Esophagus muscularis mucosa (tissue), 4 donors: ENCODE data around the gene SLC15A1. TPM values are rescaled to one million over a fixed set of nuclear protein-coding genes. Genes with fewer than 3 reads are reported as not detected.

ENCODE experiments used
- DNase-seq: peaks from one replicate; pipeline ENCODE4 v3.0.0-alpha.2; 2017; ENCODE audit errors: extremely low spot score
- H3K27ac ChIP-seq, 4 donors: fragments of 200-600 bp; sonication (generic); replicated peaks in 1 of 4; 1 replicate in 3 of 4; 2 replicates in 1 of 4; pipeline ENCODE4 v1.5.1; 2016 to 2019; ENCODE audit warnings: mild to moderate bottlenecking in 1 of 4
- H3K27me3 ChIP-seq, 4 donors: fragments of 200-600 bp; sonication (generic); one replicate each; pipeline versions ENCODE4 v1.5.1 to v1.6.0; 2016 to 2019
- H3K36me3 ChIP-seq, 4 donors: fragments of 200-600 bp; sonication (generic); one replicate each; pipeline ENCODE4 v1.5.1; 2016 to 2019
- H3K4me1 ChIP-seq, 4 donors: fragments of 200-600 bp; sonication (generic); one replicate each; pipeline ENCODE4 v1.5.1; 2016 to 2019
- H3K4me3 ChIP-seq, 4 donors: fragments of 200-600 bp; sonication (generic); 1 replicate in 2 of 4; 2 replicates in 2 of 4; pipeline ENCODE4 v1.5.1; 2016 to 2019; ENCODE audit warnings: mild to moderate bottlenecking in 4 of 4, moderate library complexity in 1 of 4
- H3K9me3 ChIP-seq, 4 donors: fragments of 200-600 bp; sonication (generic); 1 replicate in 3 of 4; 2 replicates in 1 of 4; pipeline ENCODE4 v1.5.1; 2016 to 2019
- EP300 ChIP-seq: sonication (generic); formaldehyde crosslinking; IDR thresholded peaks from one replicate; pipeline ENCODE4 v1.6.1; 2017; ENCODE audit warnings: antibody characterized with exemption
- POLR2A ChIP-seq: fragments of 450-650 bp; IDR thresholded peaks from one replicate; pipeline ENCODE4 v1.6.1; 2017; ENCODE audit warnings: antibody characterized with exemption, moderate library complexity, mild to moderate bottlenecking, low read depth
- POLR2AphosphoS5 ChIP-seq, 2 donors: sonication (generic); formaldehyde crosslinking; IDR thresholded peaks; one replicate each; pipeline ENCODE4 v1.6.1; 2017; ENCODE audit warnings: antibody characterized with exemption in 2 of 2
- WGBS: methylation state at CpG from one replicate; pipeline ENCODE4 v1.1.5; 2018; 5-methylcytosine and 5-hydroxymethylcytosine counted together
- intact Hi-C: fragments of 100-400 bp; cut with DNase I; formaldehyde crosslinking; loops from one replicate; pipeline ENCODE4 v1.15.1; 2023
- total RNA-seq, 4 donors: library from RNA; depleted of rRNA; stranded (reverse); fragments of >200 nt; gene quantifications; one replicate each; pipeline versions ENCODE4 v1.1.0 to v1.2.1, GENCODE V29; 2016
- TF ChIP-seq, protein P1 (sequence below), 3 experiments: fragments of 200-600 bp in 2 of 3; fragments of 450-650 bp in 1 of 3; sonication (generic) in 2 of 3; IDR thresholded peaks; one replicate each; pipeline ENCODE4 v1.5.1; 2017 to 2019; ENCODE audit warnings: antibody characterized with exemption in 3 of 3, mild to moderate bottlenecking in 2 of 3, moderate library complexity in 1 of 3

SLC15A1 gene
- total RNA-seq, 4 donors from 2014 or later = not detected

DNA sequence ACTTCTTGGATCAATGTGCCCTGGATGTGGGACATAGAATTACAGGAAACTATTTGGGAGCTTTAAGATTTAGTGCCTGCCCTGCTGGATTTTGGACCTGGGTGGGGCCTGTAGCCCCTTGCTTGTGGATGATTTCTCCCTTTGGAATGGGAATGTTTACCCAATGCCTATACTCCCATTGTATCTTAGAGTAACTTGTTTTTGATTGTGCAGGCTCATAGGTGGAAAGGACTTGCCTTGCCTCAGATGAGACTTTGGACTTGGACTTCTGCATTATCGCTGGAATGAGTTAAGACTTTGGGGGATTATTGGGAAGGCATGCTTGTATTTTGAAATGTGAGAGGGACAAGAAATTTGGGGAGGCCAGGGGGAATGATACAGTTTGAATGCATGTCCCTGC lies 13.5 kb downstream of the SLC15A1 start:
- no peak overlapping the region for H3K4me3 ChIP-seq
- 100% methylated on average over 1 of the region's 1 CpG for WGBS
- no peaks in the 10 kb centered on the region for H3K27me3 ChIP-seq
- H3K27ac ChIP-seq = no peak overlapping the region
- intact Hi-C loops = no loop called here
- H3K9me3 ChIP-seq = peaks cover 0 to 8% (median 0%) of the 10 kb centered on the region in 4 donors
- TF ChIP-seq POLR2AphosphoS5 (IDR thresholded peaks at IDR 0.05) (no peak), POLR2A (no peak), EP300 (no peak)
- TF ChIP-seq, protein P1, sequence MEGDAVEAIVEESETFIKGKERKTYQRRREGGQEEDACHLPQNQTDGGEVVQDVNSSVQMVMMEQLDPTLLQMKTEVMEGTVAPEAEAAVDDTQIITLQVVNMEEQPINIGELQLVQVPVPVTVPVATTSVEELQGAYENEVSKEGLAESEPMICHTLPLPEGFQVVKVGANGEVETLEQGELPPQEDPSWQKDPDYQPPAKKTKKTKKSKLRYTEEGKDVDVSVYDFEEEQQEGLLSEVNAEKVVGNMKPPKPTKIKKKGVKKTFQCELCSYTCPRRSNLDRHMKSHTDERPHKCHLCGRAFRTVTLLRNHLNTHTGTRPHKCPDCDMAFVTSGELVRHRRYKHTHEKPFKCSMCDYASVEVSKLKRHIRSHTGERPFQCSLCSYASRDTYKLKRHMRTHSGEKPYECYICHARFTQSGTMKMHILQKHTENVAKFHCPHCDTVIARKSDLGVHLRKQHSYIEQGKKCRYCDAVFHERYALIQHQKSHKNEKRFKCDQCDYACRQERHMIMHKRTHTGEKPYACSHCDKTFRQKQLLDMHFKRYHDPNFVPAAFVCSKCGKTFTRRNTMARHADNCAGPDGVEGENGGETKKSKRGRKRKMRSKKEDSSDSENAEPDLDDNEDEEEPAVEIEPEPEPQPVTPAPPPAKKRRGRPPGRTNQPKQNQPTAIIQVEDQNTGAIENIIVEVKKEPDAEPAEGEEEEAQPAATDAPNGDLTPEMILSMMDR (IDR thresholded peaks at IDR 0.05) = no peak
- H3K4me1 ChIP-seq = no peaks in the 10 kb centered on the region
- H3K36me3 ChIP-seq = no peaks in the 10 kb centered on the region
- DNase-seq = no peak

DNA sequence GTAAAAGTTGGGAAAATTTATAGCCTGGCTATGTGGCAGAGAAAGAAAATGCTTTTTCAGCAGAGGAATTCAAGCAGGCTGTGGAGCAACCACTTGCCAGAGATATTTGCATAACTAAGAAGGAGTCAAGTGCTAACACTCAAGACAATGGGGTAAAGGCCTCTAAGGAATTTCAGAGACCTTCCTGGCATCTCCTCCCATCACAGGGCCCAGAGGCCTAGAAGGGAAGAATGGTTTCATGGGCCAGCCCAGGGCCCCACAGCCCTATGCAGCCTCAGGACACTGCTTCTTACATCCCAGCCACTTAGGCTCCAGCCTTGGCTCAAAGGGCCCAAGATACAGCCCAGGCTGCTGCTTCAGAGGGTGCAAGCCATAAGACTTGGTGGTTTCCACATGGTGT lies 14.3 kb downstream of the SLC15A1 start:
- no peak overlapping the region for H3K4me3 ChIP-seq
- intact Hi-C loops = no loop called here
- H3K9me3 ChIP-seq = peaks cover 0 to 8% (median 0%) of the 10 kb centered on the region in 4 donors
- TF ChIP-seq POLR2A (no peak), POLR2AphosphoS5 (IDR thresholded peaks at IDR 0.05) (no peak), EP300 (no peak)
- TF ChIP-seq, protein P1 (IDR thresholded peaks at IDR 0.05) = no peak
- no peaks in the 10 kb centered on the region for H3K4me1 ChIP-seq
- H3K27me3 ChIP-seq = no peaks in the 10 kb centered on the region
- no peaks in the 10 kb centered on the region for H3K36me3 ChIP-seq
- no peak for DNase-seq
- H3K27ac ChIP-seq = no peak overlapping the region

DNA sequence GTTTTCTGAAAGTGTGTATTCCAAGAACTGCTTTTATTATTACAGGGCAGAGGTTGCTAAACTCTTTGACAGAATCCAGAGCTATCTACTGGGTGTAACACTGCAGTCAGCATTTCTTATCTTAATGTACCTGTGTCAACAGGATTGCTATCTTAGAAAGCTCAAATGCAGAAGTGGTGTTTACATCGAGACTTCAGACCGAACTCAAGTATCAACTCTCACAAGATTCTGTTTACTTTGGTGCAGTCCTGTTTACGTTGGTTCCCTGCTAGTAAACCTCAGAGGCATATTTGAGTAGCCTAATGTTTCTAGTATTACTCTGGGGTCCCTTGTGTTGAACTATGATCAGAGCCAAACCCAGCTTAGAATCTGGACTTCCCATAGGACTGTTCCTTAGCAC lies 20.5 kb downstream of the SLC15A1 start:
- DNase-seq = no peak
- intact Hi-C loops = no loop called here
- no peaks in the 10 kb centered on the region for H3K27me3 ChIP-seq
- H3K4me1 ChIP-seq = no peaks in the 10 kb centered on the region
- TF ChIP-seq, protein P1 (IDR thresholded peaks at IDR 0.05) = no peak
- TF ChIP-seq POLR2A = no peak
- no peak for TF ChIP-seq EP300
- TF ChIP-seq POLR2AphosphoS5 (IDR thresholded peaks at IDR 0.05) = no peak
- no peak overlapping the region for H3K4me3 ChIP-seq
- 78% methylated on average over 3 of the region's 3 CpGs for WGBS
- no peaks in the 10 kb centered on the region for H3K36me3 ChIP-seq
- no peak overlapping the region for H3K27ac ChIP-seq
- H3K9me3 ChIP-seq = no peaks in the 10 kb centered on the region

DNA sequence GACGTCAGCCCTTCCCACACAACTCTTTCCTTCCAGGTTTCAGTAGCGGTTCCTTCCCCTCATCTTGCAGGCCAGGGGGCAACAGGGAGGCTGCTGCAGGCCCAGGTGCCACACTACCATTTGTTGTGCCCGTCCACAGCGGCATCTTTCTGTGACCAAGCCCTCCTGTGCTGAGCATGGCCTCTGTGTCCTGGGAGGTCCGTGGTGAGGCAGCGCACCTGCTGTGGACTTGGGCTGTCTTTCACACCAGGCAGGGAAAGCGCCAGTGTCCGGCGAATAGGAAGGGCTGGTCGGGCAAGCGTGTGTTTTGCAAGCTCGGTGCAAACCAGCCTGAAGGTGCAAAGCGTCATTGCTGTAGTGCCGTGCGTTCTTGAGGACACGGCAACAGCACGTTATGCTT lies 21.4 kb downstream of the SLC15A1 start:
- DNase-seq = no peak
- Histone ChIP-seq H3K27ac (no peak overlapping the region), H3K36me3 (no peaks in the 10 kb centered on the region), H3K9me3 (no peaks in the 10 kb centered on the region), H3K4me1 (no peaks in the 10 kb centered on the region), H3K27me3 (no peaks in the 10 kb centered on the region), H3K4me3 (no peak overlapping the region)
- TF ChIP-seq, protein P1 (IDR thresholded peaks at IDR 0.05) = no peak
- TF ChIP-seq EP300 (no peak), POLR2AphosphoS5 (IDR thresholded peaks at IDR 0.05) (no peak), POLR2A (no peak)
- 94% methylated on average over 15 of the region's 17 CpGs for WGBS
- intact Hi-C loops = no loop called here

DNA sequence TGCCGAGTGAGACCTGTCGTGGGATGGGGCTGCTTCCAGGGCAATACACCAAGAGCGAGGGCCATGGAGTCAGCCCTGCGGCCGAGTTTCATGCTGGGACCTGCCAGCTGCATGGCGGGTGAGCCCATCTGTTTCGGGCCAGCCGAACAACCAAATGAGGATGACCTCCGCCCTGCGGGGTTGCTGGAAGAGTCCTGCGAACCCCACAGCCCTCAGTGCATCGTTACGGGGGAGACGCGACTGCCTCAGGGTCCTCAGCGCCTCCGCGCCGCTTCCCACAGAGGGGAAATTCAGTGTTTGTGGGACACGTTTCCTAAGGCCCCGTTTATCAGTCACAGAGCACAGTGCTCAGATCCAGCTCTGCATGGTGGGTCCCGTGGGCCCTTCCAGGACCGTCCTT lies 22.0 kb downstream of the SLC15A1 start:
- 89% methylated on average over 11 of the region's 23 CpGs for WGBS
- Histone ChIP-seq H3K4me3 (no peak overlapping the region), H3K4me1 (no peaks in the 10 kb centered on the region), H3K9me3 (no peaks in the 10 kb centered on the region), H3K36me3 (no peaks in the 10 kb centered on the region), H3K27me3 (no peaks in the 10 kb centered on the region), H3K27ac (no peak overlapping the region)
- intact Hi-C loops = no loop called here
- TF ChIP-seq, protein P1 (IDR thresholded peaks at IDR 0.05) = no peak
- TF ChIP-seq EP300 (no peak), POLR2A (no peak), POLR2AphosphoS5 (IDR thresholded peaks at IDR 0.05) (no peak)
- DNase-seq = no peak
